Prostate gland (tissue), 2 donors: ENCODE data around the gene FBLN5.

Source experiments
- POLR2A ChIP-seq: fragments of 450-650 bp; IDR thresholded peaks from one replicate; pipeline ENCODE4 v1.6.1; 2016; ENCODE audit warnings: antibody characterized with exemption, mild to moderate bottlenecking
- POLR2AphosphoS5 ChIP-seq: sonication (generic); formaldehyde crosslinking; IDR thresholded peaks from one replicate; pipeline ENCODE4 v1.6.1; 2017; ENCODE audit warnings: antibody characterized with exemption
- TF ChIP-seq, protein P1 (sequence below), 4 experiments: fragments of 200-600 bp in 2 of 4; fragments of 450-650 bp in 2 of 4; sonication (generic) in 2 of 4; IDR thresholded peaks; 1 replicate in 3 of 4; 2 replicates in 1 of 4; pipeline ENCODE4 v1.5.1; 2016 to 2019; ENCODE audit warnings: antibody characterized with exemption in 4 of 4, mild to moderate bottlenecking in 2 of 4, moderate library complexity in 2 of 4

DNA sequence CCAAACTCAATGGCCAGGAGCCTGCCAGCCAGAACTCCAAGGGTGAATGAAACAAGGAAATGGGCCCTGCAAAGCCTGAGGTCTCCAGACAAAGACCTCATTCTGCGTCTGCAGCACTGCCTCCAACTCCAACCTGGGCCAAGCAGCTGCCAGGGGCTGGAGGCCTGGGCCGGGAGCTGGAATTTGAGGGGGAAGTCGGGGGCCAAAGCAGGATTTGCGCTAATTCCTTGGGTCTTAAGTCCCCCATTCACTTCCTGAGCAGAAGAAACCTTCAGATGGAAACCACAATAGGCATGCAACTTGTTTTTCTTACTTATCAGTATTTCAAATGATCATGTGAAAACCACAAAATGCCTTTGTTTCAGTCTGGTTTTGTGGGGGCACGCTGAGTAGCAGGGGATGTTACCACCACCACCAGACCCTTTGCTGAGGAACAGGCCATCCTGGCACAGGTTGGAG is 57.2 kb downstream of the FBLN5 start:
- TF ChIP-seq, protein P1, sequence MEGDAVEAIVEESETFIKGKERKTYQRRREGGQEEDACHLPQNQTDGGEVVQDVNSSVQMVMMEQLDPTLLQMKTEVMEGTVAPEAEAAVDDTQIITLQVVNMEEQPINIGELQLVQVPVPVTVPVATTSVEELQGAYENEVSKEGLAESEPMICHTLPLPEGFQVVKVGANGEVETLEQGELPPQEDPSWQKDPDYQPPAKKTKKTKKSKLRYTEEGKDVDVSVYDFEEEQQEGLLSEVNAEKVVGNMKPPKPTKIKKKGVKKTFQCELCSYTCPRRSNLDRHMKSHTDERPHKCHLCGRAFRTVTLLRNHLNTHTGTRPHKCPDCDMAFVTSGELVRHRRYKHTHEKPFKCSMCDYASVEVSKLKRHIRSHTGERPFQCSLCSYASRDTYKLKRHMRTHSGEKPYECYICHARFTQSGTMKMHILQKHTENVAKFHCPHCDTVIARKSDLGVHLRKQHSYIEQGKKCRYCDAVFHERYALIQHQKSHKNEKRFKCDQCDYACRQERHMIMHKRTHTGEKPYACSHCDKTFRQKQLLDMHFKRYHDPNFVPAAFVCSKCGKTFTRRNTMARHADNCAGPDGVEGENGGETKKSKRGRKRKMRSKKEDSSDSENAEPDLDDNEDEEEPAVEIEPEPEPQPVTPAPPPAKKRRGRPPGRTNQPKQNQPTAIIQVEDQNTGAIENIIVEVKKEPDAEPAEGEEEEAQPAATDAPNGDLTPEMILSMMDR (IDR thresholded peaks at IDR 0.05), result no peak
- TF ChIP-seq POLR2AphosphoS5 (no peak), POLR2A (no peak)
